Neural cell (in vitro differentiated cells): ENCODE measurements around the gene MYL6B. TPM values are rescaled to one million over a fixed set of nuclear protein-coding genes. Genes with fewer than 3 reads are reported as not detected.
A peak's percentile ranks its signal among the peaks of the same experiment; 100 is the strongest.

Experiments used
- H2AFZ ChIP-seq: fragments of 200-600, 300-800 bp; sonication (generic), shearing (Covaris generic); 2 replicates; pipeline ENCODE4 v1.6.0; 2014; ENCODE audit warnings: low read depth, mild to moderate bottlenecking, antibody characterized with exemption, low read length, moderate library complexity
- H3F3A ChIP-seq: fragments of 200-600 bp; shearing (Covaris generic); 2 replicates; pipeline ENCODE4 v1.6.1; 2016; ENCODE audit warnings: mild to moderate bottlenecking, moderate library complexity, mixed read lengths, antibody characterized with exemption, low read length; ENCODE audit not compliant: insufficient read depth, poor library complexity, severe bottlenecking
- H3K27ac ChIP-seq: fragments of 200-600, 300-800 bp; sonication (generic), shearing (Covaris generic); 2 replicates; pipeline ENCODE4 v1.5.1; 2014; ENCODE audit warnings: mild to moderate bottlenecking, low read length, moderate library complexity
- H3K27me3 ChIP-seq: fragments of 300-800, 200-600 bp; sonication (generic), shearing (Covaris generic); 2 replicates; pipeline ENCODE4 v1.6.0; 2014; ENCODE audit warnings: mild to moderate bottlenecking, low read depth, low read length, moderate library complexity; ENCODE audit not compliant: insufficient read depth
- H3K36me3 ChIP-seq: fragments of 300-800, 200-600 bp; sonication (generic), shearing (Covaris generic); 2 replicates; pipeline ENCODE4 v1.5.1; 2014; ENCODE audit warnings: mild to moderate bottlenecking, antibody characterized with exemption, low read length, moderate library complexity; ENCODE audit not compliant: insufficient read depth
- H3K4me2 ChIP-seq: fragments of 300-800, 200-600 bp; sonication (generic), shearing (Covaris generic); 2 replicates; pipeline ENCODE4 v1.6.0; 2014; ENCODE audit warnings: mild to moderate bottlenecking, low read length
- H3K4me3 ChIP-seq: fragments of 300-800, 200-600 bp; sonication (generic), shearing (Covaris generic); 2 replicates; pipeline ENCODE4 v1.5.1; 2014; ENCODE audit warnings: mild to moderate bottlenecking, low read length, moderate library complexity
- H3K79me2 ChIP-seq: fragments of 200-600 bp; shearing (Covaris generic); replicated peaks from 2 replicates; pipeline ENCODE4 v1.6.0; 2014; ENCODE audit warnings: mild to moderate bottlenecking, low read length, moderate library complexity; ENCODE audit not compliant: insufficient read depth
- H3K9ac ChIP-seq: fragments of 300-800, 200-600 bp; sonication (generic), shearing (Covaris generic); 2 replicates; pipeline ENCODE4 v1.6.1; 2016; ENCODE audit warnings: mild to moderate bottlenecking, low read length, mixed read lengths
- H3K9me2 ChIP-seq: fragments of 200-600 bp; shearing (Covaris generic); 2 replicates; pipeline ENCODE4 v1.6.1; 2016; ENCODE audit warnings: mild to moderate bottlenecking, low read length, mixed read lengths; ENCODE audit not compliant: insufficient read depth
- H3K9me3 ChIP-seq: fragments of 200-600, 300-800 bp; sonication (generic), shearing (Covaris generic); 2 replicates; pipeline ENCODE4 v1.6.1; 2016; ENCODE audit warnings: mild to moderate bottlenecking, mixed run types, low read length, moderate library complexity, mixed read lengths
- H4K20me1 ChIP-seq: fragments of 200-600 bp; shearing (Covaris generic); 2 replicates; pipeline ENCODE4 v1.6.1; 2016; ENCODE audit warnings: mild to moderate bottlenecking, mixed run types; ENCODE audit not compliant: insufficient read depth
- CTCF ChIP-seq: fragments of 450-650 bp; IDR thresholded peaks from 2 replicates; pipeline ENCODE4 v1.5.1; 2014; ENCODE audit warnings: antibody characterized with exemption, mild to moderate bottlenecking, moderate library complexity; ENCODE audit not compliant: poor library complexity, severe bottlenecking
- EP300 ChIP-seq: fragments of 450-650 bp; conservative IDR thresholded peaks from 2 replicates; pipeline ENCODE4 v1.6.1; 2014; ENCODE audit warnings: antibody characterized with exemption, mild to moderate bottlenecking, moderate library complexity; ENCODE audit not compliant: poor library complexity, severe bottlenecking
- EZH2 ChIP-seq: fragments of 200-600, 300-800 bp; shearing (Covaris generic), sonication (generic); IDR thresholded peaks from 2 replicates; pipeline ENCODE4 v1.6.1; 2014; ENCODE audit warnings: antibody characterized with exemption, low read length, borderline replicate concordance, mild to moderate bottlenecking; ENCODE audit not compliant: insufficient read depth, poor library complexity, severe bottlenecking
- MXI1 ChIP-seq: fragments of 450-650 bp; conservative IDR thresholded peaks from 2 replicates; pipeline ENCODE4 v1.6.1; 2014; ENCODE audit warnings: antibody characterized with exemption, mild to moderate bottlenecking; ENCODE audit not compliant: poor library complexity, severe bottlenecking
- POLR2AphosphoS5 ChIP-seq: IDR thresholded peaks from 2 replicates; pipeline ENCODE4 v1.6.1; 2012
- RAD21 ChIP-seq: fragments of 450-650 bp; conservative IDR thresholded peaks from 2 replicates; pipeline ENCODE4 v1.6.1; 2014; ENCODE audit warnings: antibody characterized with exemption, mild to moderate bottlenecking, moderate library complexity
- SMC3 ChIP-seq: fragments of 450-650 bp; conservative IDR thresholded peaks from 2 replicates; pipeline ENCODE4 v1.6.1; 2014; ENCODE audit warnings: antibody characterized with exemption, mild to moderate bottlenecking, moderate library complexity; ENCODE audit not compliant: poor library complexity
- TAF1 ChIP-seq: IDR thresholded peaks from 2 replicates; pipeline ENCODE4 v1.6.1; 2012; ENCODE audit warnings: low read depth
- polyA plus RNA-seq: library from polyadenylated mRNA; depleted of rRNA; stranded (reverse); fragments of >200 nt; gene quantifications from 2 replicates; pipeline ENCODE4 v1.2.3, GENCODE V29; 2014
- TF ChIP-seq, protein P1 (sequence below): IDR thresholded peaks from 2 replicates; pipeline ENCODE4 v1.6.1; 2012; ENCODE audit warnings: borderline replicate concordance

MYL6B gene
- polyA plus RNA-seq, 1 donor from 2014 or later = 376 TPM

DNA sequence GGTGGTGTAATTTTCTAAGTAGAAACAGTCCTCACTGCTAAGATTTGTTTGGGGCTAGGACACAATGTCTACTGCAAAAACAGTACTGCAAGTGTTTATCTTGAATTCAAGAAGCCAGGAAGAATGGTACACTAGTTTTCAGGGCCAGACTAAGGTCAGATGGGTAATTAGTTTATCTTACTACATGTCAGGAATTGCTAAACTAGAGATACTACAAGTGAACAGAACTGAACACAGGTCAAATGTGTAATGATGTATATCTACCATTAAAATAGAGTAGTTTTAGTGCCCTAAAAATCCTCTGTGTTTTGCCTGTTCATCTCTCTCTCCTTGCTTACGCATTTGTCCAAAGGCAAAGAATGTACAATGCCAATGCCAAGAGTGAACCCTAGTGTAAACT lies 38.3 kb upstream of the MYL6B start:
- Histone ChIP-seq H3F3A (peaks cover 6% of the 10 kb centered on the region), H3K4me3 (no peak overlapping the region), H3K9me2 (no peaks in the 10 kb centered on the region), H3K4me2 (no peak overlapping the region), H3K36me3 (no peaks in the 10 kb centered on the region), H3K9me3 (no peaks in the 10 kb centered on the region), H2AFZ (no peak overlapping the region), H4K20me1 (no peaks in the 10 kb centered on the region), H3K9ac (no peak overlapping the region), H3K79me2 (peaks cover 16% of the 10 kb centered on the region), H3K27me3 (no peaks in the 10 kb centered on the region), H3K27ac (no peak overlapping the region)
- TF ChIP-seq EZH2 (no peak), POLR2AphosphoS5 (no peak), EP300 (no peak), CTCF (no peak), MXI1 (no peak), TAF1 (no peak), SMC3 (no peak), RAD21 (no peak)
- TF ChIP-seq, protein P1, sequence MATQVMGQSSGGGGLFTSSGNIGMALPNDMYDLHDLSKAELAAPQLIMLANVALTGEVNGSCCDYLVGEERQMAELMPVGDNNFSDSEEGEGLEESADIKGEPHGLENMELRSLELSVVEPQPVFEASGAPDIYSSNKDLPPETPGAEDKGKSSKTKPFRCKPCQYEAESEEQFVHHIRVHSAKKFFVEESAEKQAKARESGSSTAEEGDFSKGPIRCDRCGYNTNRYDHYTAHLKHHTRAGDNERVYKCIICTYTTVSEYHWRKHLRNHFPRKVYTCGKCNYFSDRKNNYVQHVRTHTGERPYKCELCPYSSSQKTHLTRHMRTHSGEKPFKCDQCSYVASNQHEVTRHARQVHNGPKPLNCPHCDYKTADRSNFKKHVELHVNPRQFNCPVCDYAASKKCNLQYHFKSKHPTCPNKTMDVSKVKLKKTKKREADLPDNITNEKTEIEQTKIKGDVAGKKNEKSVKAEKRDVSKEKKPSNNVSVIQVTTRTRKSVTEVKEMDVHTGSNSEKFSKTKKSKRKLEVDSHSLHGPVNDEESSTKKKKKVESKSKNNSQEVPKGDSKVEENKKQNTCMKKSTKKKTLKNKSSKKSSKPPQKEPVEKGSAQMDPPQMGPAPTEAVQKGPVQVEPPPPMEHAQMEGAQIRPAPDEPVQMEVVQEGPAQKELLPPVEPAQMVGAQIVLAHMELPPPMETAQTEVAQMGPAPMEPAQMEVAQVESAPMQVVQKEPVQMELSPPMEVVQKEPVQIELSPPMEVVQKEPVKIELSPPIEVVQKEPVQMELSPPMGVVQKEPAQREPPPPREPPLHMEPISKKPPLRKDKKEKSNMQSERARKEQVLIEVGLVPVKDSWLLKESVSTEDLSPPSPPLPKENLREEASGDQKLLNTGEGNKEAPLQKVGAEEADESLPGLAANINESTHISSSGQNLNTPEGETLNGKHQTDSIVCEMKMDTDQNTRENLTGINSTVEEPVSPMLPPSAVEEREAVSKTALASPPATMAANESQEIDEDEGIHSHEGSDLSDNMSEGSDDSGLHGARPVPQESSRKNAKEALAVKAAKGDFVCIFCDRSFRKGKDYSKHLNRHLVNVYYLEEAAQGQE = no peak

GRCh38 chr12:56115329-56115728 lies 37.1 kb upstream of the MYL6B start:
- no peaks in the 10 kb centered on the region for H4K20me1 ChIP-seq
- H3K27ac ChIP-seq = peak overlapping the region; percentile 93
- peak overlapping the region; percentile 37 for H2AFZ ChIP-seq

More at GRCh38 chr12:56115329-56115728, 37.1 kb upstream of the MYL6B start:
- Histone ChIP-seq H3K27me3 (no peaks in the 10 kb centered on the region), H3K9ac (peak overlapping the region; percentile 79), H3K79me2 (peaks cover 28% of the 10 kb centered on the region), H3K36me3 (no peaks in the 10 kb centered on the region), H3K4me3 (peak overlapping the region; percentile 69), H3K4me2 (no peak overlapping the region), H3K9me3 (no peaks in the 10 kb centered on the region), H3F3A (peaks cover 6% of the 10 kb centered on the region), H3K9me2 (no peaks in the 10 kb centered on the region)
- no peak for TF ChIP-seq EP300
- no peak for TF ChIP-seq SMC3
- no peak for TF ChIP-seq EZH2
- TF ChIP-seq MXI1 = no peak
- no peak for TF ChIP-seq TAF1
- TF ChIP-seq POLR2AphosphoS5 = no peak
